HG03060 (cell line): ENCODE measurements around the gene LRP1-AS.

Source experiments
- ATAC-seq: cut with Tn5 transposase; IDR thresholded peaks from one replicate; pipeline ENCODE4 v1.9.1; 2021; ENCODE audit warnings: low read depth, moderate number of reproducible peaks; ENCODE audit not compliant: unreplicated experiment

The LRP1-AS gene

GRCh38 chr12:57145460-57146059 is 1.9 kb downstream of the LRP1-AS start:
- no peak for ATAC-seq

- ATAC-seq = no peak
Measured at GRCh38 chr12:57143454-57143853, 4.0 kb downstream of the LRP1-AS start.

DNA sequence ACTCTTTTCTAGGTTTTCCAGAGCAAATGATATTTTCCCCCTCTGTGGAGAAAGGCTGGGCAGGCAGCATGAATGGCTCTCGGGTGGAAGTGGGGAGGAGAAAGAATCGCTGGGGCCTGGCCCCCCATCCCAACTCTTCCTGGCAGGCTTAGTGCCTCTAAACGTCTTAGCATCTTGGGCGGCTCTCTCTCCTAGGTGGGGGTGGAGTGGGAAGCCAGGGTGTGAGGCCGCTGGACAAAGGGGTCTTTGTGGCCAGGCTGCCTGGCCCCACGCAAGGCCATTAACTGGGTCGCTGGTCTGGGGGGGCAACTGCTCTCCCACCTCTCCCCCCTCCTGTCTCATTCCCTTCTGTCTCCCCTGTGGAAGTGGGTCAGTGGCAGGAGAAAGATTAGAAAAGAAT is 4.7 kb downstream of the LRP1-AS start:
- ATAC-seq = no peak

- ATAC-seq = no peak
Measured at GRCh38 chr12:57142121-57142520, 5.3 kb downstream of the LRP1-AS start.

DNA sequence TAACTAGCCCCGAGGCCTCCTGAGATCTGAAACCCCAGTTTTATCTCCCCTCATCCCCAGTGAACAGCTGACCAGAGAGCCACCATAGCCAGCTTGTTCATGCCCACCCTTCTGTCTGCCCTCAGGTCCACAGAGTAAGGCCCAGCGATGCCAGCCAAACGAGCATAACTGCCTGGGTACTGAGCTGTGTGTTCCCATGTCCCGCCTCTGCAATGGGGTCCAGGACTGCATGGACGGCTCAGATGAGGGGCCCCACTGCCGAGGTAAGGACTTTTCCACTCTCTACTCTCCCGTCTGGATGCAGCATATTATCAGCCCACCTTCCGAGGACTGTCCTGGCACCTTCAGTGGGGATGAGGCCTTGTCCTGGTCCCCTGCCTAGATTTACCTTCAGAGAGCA is 6.2 kb downstream of the LRP1-AS start:
- no peak for ATAC-seq

- no peak for ATAC-seq
Measured at GRCh38 chr12:57139796-57140649, 7.4 kb downstream of the LRP1-AS start.

GRCh38 chr12:57138526-57139272 is 8.7 kb downstream of the LRP1-AS start:
- ATAC-seq = no peak

- no peak for ATAC-seq
Measured at GRCh38 chr12:57135527-57136326, 11.7 kb downstream of the LRP1-AS start.

- no peak for ATAC-seq
Measured at GRCh38 chr12:57134949-57135348, 12.5 kb downstream of the LRP1-AS start.

DNA sequence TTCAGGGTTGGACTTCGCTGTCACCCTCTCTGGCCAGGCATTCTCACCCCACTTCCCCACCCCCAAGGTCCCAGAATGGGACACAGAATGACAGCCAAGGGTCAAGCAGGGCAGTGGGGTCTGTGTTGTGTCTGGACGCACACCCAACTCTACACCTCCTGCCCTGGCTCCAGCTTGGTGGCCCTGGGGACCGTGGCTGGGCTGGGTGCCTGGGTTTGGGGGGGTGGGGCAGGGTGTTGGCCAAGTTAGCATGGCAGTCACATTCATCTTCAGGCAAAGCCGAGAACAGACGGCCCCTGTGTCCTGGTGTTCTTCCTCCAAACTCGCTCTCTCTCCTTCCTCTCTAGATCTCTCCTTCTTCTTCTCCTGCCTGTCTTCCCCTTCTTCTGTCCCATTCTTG is 13.5 kb downstream of the LRP1-AS start:
- ATAC-seq = no peak

GRCh38 chr12:57133013-57133569 is 14.3 kb downstream of the LRP1-AS start:
- ATAC-seq = no peak

DNA sequence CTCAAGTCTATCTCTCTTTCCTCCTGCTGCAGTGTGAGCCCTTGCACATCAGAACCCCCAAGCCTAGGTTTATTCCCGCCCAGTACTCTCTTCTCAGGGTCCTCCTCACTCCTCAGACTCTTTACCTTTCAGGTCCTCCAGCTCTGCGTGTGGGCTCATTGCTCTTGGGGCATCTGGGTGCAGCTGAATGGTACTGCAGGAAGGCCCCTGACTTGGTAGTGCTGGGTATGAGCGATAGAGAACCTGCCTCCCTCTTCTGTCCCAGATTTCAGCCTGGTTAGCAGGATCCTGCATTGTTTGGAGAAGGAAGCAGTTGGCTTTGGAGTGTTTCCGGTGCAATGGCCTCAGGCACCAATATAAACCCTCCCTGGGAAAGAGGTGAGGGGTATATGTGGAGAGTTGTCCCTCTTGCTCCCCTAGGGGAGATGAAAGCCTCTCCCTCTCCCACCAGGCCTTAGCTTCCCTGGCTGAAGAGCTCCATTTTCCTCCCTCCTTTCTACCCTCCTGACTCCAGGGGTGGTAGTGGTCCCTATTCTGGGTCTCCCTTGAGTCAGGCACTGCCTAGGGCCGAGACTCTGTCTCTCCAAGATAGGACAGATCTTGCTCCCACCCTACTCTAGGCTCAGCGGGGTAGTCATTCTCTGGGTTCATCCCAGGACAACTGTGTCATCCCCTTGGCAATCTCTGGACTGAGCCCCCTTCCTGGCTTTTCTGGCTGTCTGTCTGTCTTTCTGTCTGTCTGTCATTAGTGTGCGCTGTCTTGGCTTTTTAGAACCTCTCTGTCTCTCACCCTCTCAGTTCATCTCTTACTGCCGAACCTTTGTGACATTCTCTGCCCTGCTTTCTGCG is 15.3 kb downstream of the LRP1-AS start:
- ATAC-seq = no peak

- ATAC-seq = no peak
Measured at GRCh38 chr12:57130941-57131340, 16.5 kb downstream of the LRP1-AS start.

DNA sequence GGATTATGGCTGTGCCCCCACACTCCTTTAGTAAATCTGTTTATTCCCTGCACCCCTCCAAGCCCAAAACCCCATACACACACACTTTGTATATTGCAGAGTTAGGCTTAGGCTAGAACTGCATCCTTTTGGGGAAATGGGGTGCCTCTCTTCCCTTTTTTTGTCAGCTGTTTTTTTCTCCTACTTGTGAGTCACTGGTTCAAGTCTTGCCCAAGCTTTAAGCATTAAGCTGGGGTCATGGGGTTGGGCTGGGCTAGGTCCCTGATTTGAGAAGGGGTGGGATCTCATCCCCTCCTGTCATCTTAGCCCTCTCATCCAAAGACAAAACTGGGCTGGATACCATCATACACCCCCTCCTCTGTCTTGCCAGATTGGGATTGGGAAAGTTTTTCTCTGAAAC is 17.5 kb downstream of the LRP1-AS start:
- ATAC-seq = no peak

- ATAC-seq = no peak
Measured at GRCh38 chr12:57129321-57129842, 18.0 kb downstream of the LRP1-AS start.

- no peak for ATAC-seq
Measured at GRCh38 chr12:57128519-57129247, 18.7 kb downstream of the LRP1-AS start.

GRCh38 chr12:57127726-57128518 is 19.5 kb downstream of the LRP1-AS start, which contains the start of gene LRP1:
LRP1 (plus strand) TSS chr12:57128483; CDS start chr12:57128965, 482 bp downstream.
- ATAC-seq = no peak
